PFSK-1 (cell line): ENCODE measurements around the gene NT5C2.

Experiments
- FOXP2 ChIP-seq: optimal IDR thresholded peaks from 2 replicates; pipeline ENCODE3; 2011; ENCODE audit warnings: borderline replicate concordance, control low read depth, inconsistent platforms; ENCODE audit not compliant: insufficient read depth; ENCODE audit errors: extremely low read length, extremely low read depth
- POLR2AphosphoS5 ChIP-seq: IDR thresholded peaks from 2 replicates; pipeline ENCODE4 v1.6.1; 2012; ENCODE audit warnings: low read depth, mild to moderate bottlenecking, control low read depth, low read length, moderate library complexity
- SIN3A ChIP-seq: IDR thresholded peaks from 2 replicates; pipeline ENCODE4 v1.6.1; 2012; ENCODE audit warnings: mild to moderate bottlenecking, low read length, moderate library complexity, borderline replicate concordance; ENCODE audit not compliant: insufficient read depth
- TAF1 ChIP-seq: IDR thresholded peaks from 2 replicates; pipeline ENCODE4 v1.6.1; 2012; ENCODE audit warnings: low read length, control low read depth, borderline replicate concordance; ENCODE audit not compliant: insufficient read depth
- TF ChIP-seq, protein P1 (sequence below), 2 experiments: IDR thresholded peaks; 2 replicates each; pipeline versions ENCODE4 v1.6.1 to v1.8.0; 2011 to 2012; ENCODE audit warnings: low read depth in 2 of 2, low read length in 2 of 2, control low read depth in 1 of 2, inconsistent platforms in 1 of 2, mild to moderate bottlenecking in 1 of 2, moderate library complexity in 1 of 2; ENCODE audit not compliant: insufficient read depth in 1 of 2

The NT5C2 gene

DNA sequence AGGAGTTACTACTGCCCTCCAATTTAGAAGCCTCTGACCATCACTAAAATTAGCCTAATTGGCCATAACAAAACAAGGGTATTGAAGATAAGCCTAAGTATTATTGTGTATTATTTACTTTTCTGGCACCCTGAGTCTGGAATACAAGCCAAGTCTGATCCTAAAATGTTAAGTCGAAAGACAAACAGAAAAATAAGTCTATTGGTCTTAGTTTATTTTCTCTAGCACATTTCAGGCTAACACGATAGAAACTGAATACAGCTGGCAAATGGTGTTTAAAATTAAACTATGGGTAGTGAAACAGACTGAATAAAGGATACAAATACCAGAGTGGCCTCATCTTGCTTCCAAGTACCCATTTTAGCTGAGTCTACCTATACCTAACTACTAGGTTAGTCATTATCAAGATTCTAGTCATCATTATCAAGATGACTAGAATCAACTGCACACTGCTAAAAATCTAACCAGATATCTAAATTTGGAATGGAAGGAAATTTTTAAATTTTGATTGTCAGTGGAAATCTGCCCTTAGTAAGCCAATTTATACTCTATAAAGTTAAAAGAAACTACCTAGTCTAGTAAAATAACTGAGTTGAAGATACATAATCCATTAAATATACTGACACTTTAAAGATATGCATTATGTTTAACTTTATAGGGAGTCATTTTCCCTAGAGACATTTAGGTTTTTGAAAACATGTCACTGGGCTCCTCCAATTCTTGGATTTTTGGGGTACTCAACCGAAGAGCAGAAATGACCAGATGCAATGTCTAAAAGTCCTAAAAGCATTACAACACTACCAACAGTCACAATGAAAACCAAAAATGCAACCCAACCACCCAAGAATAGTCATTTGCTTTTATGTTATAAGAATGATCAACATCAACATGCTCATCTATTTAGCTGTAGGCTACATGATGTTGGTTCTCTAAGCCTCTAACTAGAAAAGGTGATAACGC is 80.9 kb downstream of the NT5C2 start:
- no peak for TF ChIP-seq TAF1
- no peak for TF ChIP-seq FOXP2
- TF ChIP-seq, protein P1, sequence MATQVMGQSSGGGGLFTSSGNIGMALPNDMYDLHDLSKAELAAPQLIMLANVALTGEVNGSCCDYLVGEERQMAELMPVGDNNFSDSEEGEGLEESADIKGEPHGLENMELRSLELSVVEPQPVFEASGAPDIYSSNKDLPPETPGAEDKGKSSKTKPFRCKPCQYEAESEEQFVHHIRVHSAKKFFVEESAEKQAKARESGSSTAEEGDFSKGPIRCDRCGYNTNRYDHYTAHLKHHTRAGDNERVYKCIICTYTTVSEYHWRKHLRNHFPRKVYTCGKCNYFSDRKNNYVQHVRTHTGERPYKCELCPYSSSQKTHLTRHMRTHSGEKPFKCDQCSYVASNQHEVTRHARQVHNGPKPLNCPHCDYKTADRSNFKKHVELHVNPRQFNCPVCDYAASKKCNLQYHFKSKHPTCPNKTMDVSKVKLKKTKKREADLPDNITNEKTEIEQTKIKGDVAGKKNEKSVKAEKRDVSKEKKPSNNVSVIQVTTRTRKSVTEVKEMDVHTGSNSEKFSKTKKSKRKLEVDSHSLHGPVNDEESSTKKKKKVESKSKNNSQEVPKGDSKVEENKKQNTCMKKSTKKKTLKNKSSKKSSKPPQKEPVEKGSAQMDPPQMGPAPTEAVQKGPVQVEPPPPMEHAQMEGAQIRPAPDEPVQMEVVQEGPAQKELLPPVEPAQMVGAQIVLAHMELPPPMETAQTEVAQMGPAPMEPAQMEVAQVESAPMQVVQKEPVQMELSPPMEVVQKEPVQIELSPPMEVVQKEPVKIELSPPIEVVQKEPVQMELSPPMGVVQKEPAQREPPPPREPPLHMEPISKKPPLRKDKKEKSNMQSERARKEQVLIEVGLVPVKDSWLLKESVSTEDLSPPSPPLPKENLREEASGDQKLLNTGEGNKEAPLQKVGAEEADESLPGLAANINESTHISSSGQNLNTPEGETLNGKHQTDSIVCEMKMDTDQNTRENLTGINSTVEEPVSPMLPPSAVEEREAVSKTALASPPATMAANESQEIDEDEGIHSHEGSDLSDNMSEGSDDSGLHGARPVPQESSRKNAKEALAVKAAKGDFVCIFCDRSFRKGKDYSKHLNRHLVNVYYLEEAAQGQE (IDR thresholded peaks at IDR 0.05; ENCODE audit: insufficient read depth in 1 of 2, low read depth in 2 of 2, low read length in 2 of 2), result no peak
- TF ChIP-seq POLR2AphosphoS5, result no peak

DNA sequence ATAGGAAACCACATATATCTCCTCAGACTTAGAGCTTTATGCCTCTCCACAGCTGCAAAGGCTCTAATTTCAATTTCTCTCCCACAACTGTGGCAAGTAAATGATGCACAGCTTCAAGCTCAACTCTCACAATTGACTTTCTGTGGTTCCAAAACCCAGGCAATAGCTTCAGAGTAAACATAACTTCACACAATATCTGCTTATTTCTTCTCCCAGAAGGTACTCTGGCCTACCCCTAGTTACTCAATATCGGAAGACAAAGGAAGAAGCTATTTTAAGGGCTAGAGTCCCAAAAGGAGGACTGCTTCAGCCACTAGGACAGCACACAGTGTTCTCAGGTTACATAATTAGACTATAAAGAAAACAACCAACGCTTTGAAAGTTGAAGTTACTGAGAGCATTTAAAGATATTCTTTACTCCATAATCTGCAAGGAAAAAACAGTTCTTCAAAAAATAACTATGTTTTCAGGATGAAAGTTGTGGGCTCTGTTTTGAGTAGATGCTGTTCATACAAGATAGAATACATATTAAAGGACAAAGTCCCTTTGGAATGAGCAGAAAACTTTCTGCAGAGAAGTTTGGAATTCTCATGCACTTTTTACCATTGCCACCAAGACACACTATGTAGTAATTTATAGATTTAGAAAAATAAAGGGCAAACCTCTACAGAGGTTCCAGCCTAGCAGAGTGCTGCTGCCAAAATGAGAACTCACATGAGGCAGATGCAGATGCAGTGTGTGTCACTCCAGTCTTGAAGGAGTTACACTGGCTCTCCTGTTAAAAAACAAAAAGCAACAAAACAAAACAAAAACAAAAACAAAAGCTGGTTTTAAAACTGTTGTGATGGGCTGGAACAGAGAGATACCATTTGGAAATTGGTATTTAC is 81.8 kb downstream of the NT5C2 start:
- no peak for TF ChIP-seq POLR2AphosphoS5
- no peak for TF ChIP-seq SIN3A
- no peak for TF ChIP-seq TAF1
- no peak for TF ChIP-seq FOXP2
- TF ChIP-seq, protein P1 (IDR thresholded peaks at IDR 0.05; ENCODE audit: insufficient read depth in 1 of 2, low read depth in 2 of 2, low read length in 2 of 2), result no peak

DNA sequence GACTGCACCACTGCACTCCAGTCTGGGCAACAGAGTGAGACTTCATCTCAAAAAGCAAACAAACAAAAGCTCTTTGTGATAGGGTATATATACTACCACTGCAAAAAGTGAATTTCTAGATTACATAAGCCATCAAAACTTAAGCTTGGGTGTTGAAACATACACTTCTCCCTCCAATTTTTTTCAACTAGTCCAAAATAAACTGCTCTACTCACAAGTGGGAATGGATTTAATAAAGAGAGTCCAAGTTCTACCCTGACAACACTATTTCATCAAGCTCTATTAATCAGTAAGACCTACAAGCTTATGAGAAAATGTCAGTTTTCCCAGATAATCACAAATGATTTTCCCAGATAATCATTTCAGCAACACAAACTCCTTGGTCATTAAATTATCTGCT is 82.7 kb downstream of the NT5C2 start:
- TF ChIP-seq FOXP2, result no peak
- TF ChIP-seq, protein P1 (IDR thresholded peaks at IDR 0.05; ENCODE audit: insufficient read depth in 1 of 2, low read depth in 2 of 2, low read length in 2 of 2), result no peak
- TF ChIP-seq SIN3A, result no peak
- TF ChIP-seq TAF1, result no peak
- no peak for TF ChIP-seq POLR2AphosphoS5

DNA sequence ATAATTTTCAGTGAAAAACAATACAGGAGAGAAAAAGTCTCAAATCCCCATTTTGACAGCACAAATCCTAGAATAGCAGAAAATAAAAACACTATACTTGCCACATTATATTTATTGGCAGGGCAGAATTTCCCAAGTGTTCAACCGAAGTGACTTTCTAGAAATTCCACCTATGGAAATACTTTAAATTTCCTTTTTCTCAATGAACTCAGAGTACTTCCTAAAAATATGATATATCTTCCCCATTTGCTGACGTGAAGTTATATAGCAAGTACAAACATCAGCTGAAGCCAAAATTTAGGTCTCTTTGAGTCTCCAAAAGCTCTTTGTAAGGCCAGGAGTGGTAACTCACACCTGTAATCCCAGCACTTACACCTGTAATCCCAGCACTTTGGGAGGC is 83.3 kb downstream of the NT5C2 start:
- no peak for TF ChIP-seq FOXP2
- TF ChIP-seq SIN3A, result no peak
- no peak for TF ChIP-seq TAF1
- TF ChIP-seq, protein P1 (IDR thresholded peaks at IDR 0.05; ENCODE audit: insufficient read depth in 1 of 2, low read depth in 2 of 2, low read length in 2 of 2), result no peak
- TF ChIP-seq POLR2AphosphoS5, result no peak
